Lower lobe of right lung (tissue), 2 donors: Measurements from ENCODE around the gene MXD4. TPM values are rescaled to one million over a fixed set of nuclear protein-coding genes. Genes with fewer than 3 reads are reported as not detected.
A peak's percentile ranks its signal among the peaks of the same experiment; 100 is the strongest.

Experiments
- ATAC-seq, 2 donors: fragments of 200-7000 bp; cut with Tn5 transposase; one replicate each; pipeline ENCODE4 v1.9.1; 2020 to 2022; ENCODE audit warnings: mild to moderate bottlenecking in 2 of 2, moderate library complexity in 2 of 2
- DNase-seq: peaks from one replicate; pipeline ENCODE4 v3.0.0-alpha.2; 2020
- H3K27ac ChIP-seq: fragments of 200-600 bp; one replicate; pipeline ENCODE4 v1.8.0; 2022
- H3K27me3 ChIP-seq: fragments of 200-600 bp; one replicate; pipeline ENCODE4 v1.8.0; 2022; ENCODE audit warnings: low read depth
- H3K36me3 ChIP-seq: fragments of 200-600 bp; one replicate; pipeline ENCODE4 v1.8.0; 2022; ENCODE audit warnings: mild to moderate bottlenecking
- H3K4me1 ChIP-seq: fragments of 200-600 bp; one replicate; pipeline ENCODE4 v1.8.0; 2022
- H3K4me3 ChIP-seq: fragments of 200-600 bp; one replicate; pipeline ENCODE4 v1.8.0; 2022; ENCODE audit warnings: mild to moderate bottlenecking
- H3K9me3 ChIP-seq: fragments of 200-600 bp; one replicate; pipeline ENCODE4 v1.8.0; 2022
- CTCF ChIP-seq: fragments of 200-600 bp; IDR thresholded peaks from one replicate; pipeline ENCODE4 v1.8.0; 2022; ENCODE audit warnings: antibody characterized with exemption, mild to moderate bottlenecking
- intact Hi-C: fragments of 100-400 bp; cut with DNase I; formaldehyde crosslinking; loops from one replicate; pipeline ENCODE4 v1.11.0; 2022
- total RNA-seq: library from RNA; stranded (reverse); fragmentation: NEBNext Ultra II Directional; extraction: Animal tissue kit (Norgen Biotek cat#: 25700); gene quantifications from one replicate; pipeline ENCODE4 v1.2.1, GENCODE V29; 2021
- donor health status: DM: no; HTN: yes; CAD: no; lungs with severe emphysema.

MXD4 gene
- total RNA-seq, 1 donor from 2014 or later: 74.3 TPM

DNA sequence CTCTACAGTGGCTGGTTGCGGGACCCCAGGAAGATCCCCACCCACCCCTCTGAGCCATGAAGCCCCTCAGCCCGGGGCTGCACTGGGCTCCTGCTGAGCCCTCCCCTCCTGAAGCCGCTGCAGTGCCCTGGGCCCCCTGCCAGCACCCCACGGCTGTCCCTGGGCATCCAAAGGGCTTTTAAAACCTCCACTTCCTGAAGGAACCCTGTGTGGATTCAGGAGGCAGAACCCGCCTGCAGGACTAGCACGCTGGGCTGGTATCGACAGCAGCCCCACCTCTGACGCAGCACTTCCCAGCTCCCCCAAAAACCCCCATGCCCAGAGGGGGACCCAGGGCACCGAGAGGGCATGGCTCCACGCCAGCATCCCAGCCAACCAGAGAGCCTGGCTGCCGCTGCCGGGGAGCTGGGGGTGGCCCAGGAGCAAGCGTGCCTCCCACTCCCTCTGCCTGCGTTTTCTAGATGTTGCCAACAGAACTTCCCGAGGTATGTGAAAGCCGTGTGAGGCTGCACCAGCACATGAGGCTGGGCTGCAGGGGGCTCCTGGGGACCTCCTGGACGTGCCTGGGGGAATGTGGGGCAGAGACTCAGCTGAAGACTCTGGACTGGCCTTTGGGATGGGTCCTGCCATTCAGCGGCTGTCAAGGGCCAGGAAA, 6.3 kb downstream of the MXD4 start:
- Histone ChIP-seq H3K9me3 (no peaks in the 10 kb centered on the region), H3K4me3 (peak overlapping the region; percentile 20), H3K27me3 (no peaks in the 10 kb centered on the region), H3K4me1 (peaks cover 58% of the 10 kb centered on the region), H3K36me3 (peaks cover 69% of the 10 kb centered on the region), H3K27ac (peak overlapping the region; percentile 87)
- DNase-seq (peak; percentile 49), ATAC-seq (peak in 1 of 2 donors; percentile 4)
- intact Hi-C loops: no loop called here
- no peak for TF ChIP-seq CTCF

GRCh38 chr4:2254665-2255500, 7.0 kb downstream of the MXD4 start:
- DNase-seq: peak; percentile 32
- no peak for ATAC-seq

GRCh38 chr4:2253160-2254084, 8.5 kb downstream of the MXD4 start:
- ATAC-seq: no peak
- no peak for TF ChIP-seq CTCF
- Histone ChIP-seq H3K4me1 (peaks cover 43% of the 10 kb centered on the region), H3K9me3 (no peaks in the 10 kb centered on the region), H3K4me3 (no peak overlapping the region), H3K36me3 (peaks cover 81% of the 10 kb centered on the region), H3K27me3 (no peaks in the 10 kb centered on the region), H3K27ac (no peak overlapping the region)
- intact Hi-C loops: no loop called here
- peak; percentile 33 for DNase-seq

More at GRCh38 chr4:2254665-2255500, 7.0 kb downstream of the MXD4 start:
- Histone ChIP-seq H3K9me3 (no peaks in the 10 kb centered on the region), H3K27ac (peak overlapping the region; percentile 87), H3K4me1 (peaks cover 50% of the 10 kb centered on the region), H3K27me3 (no peaks in the 10 kb centered on the region), H3K36me3 (peaks cover 77% of the 10 kb centered on the region), H3K4me3 (no peak overlapping the region)
- TF ChIP-seq CTCF: no peak
- intact Hi-C loops: no loop called here

GRCh38 chr4:2252530-2253091, 9.3 kb downstream of the MXD4 start:
- TF ChIP-seq CTCF: no peak
- no peak overlapping the region for H3K4me3 ChIP-seq
- H3K36me3 ChIP-seq: peaks cover 80% of the 10 kb centered on the region
- H3K27me3 ChIP-seq: no peaks in the 10 kb centered on the region
- ATAC-seq (no peak), DNase-seq (peak; percentile 30)
- H3K4me1 ChIP-seq: peaks cover 35% of the 10 kb centered on the region
- no peak overlapping the region for H3K27ac ChIP-seq
- H3K9me3 ChIP-seq: no peaks in the 10 kb centered on the region
- intact Hi-C loops: no loop called here
